Colonic mucosa (tissue), 4 donors: ENCODE data around the gene KANSL1L. TPM values are rescaled to one million over a fixed set of nuclear protein-coding genes. Genes with fewer than 3 reads are reported as not detected.

Experiments used
- DNase-seq: peaks from one replicate; pipeline ENCODE4 v3.0.0-alpha.2; 2020
- H3K27ac ChIP-seq: fragments of 200-600 bp; one replicate; pipeline ENCODE4 v1.8.0; 2021
- H3K27me3 ChIP-seq: fragments of 200-600 bp; one replicate; pipeline ENCODE4 v1.8.0; 2021
- H3K36me3 ChIP-seq: fragments of 200-600 bp; one replicate; pipeline ENCODE4 v1.8.0; 2021
- H3K4me1 ChIP-seq: fragments of 200-600 bp; one replicate; pipeline ENCODE4 v1.8.0; 2021; ENCODE audit warnings: mild to moderate bottlenecking
- H3K4me3 ChIP-seq: fragments of 200-600 bp; one replicate; pipeline ENCODE4 v1.8.0; 2021
- H3K9ac ChIP-seq, 2 donors: one replicate each; pipeline ENCODE4 v1.7.0; 2013; ENCODE audit warnings: control low read depth in 2 of 2, low read depth in 2 of 2, low read length in 2 of 2
- H3K9me3 ChIP-seq: fragments of 200-600 bp; one replicate; pipeline ENCODE4 v1.8.0; 2021
- CTCF ChIP-seq: fragments of 200-600 bp; IDR thresholded peaks from one replicate; pipeline ENCODE4 v1.8.0; 2022; ENCODE audit warnings: antibody characterized with exemption, mild to moderate bottlenecking
- intact Hi-C: fragments of 100-400 bp; cut with DNase I; formaldehyde crosslinking; loops from one replicate; pipeline ENCODE4 v1.14.1; 2022
- total RNA-seq, 2 donors: library from RNA; stranded (reverse); fragmentation: NEBNext Ultra II Directional in 1 of 2; extraction: Animal tissue kit (Norgen Biotek cat#: 25700) in 1 of 2; gene quantifications; one replicate each; pipeline ENCODE4 v1.2.1, GENCODE V29; 2021
- donor health status: healthy.
- donor health status: DM: no; HTN: no; CAD: no.
- donor health status: DM: no; HTN: no; CAD: no.

Gene KANSL1L
- total RNA-seq, 2 donors from 2014 or later: 5.9 to 7.7 TPM

GRCh38 chr2:210009896-210010295 is 161.3 kb downstream of the KANSL1L start:
- Histone ChIP-seq H3K4me1 (no peaks in the 10 kb centered on the region), H3K9ac (no peak overlapping the region), H3K27me3 (no peaks in the 10 kb centered on the region), H3K9me3 (no peaks in the 10 kb centered on the region), H3K27ac (no peak overlapping the region), H3K36me3 (no peaks in the 10 kb centered on the region), H3K4me3 (no peak overlapping the region)
- TF ChIP-seq CTCF: no peak
- intact Hi-C loops: loop anchor here (10.0 kb wide), 1 partner anchor 165 kb away; the partner anchor contains the start of gene KANSL1L
- no peak for DNase-seq

- H3K36me3 ChIP-seq: no peaks in the 10 kb centered on the region
- H3K27ac ChIP-seq: no peak overlapping the region
- no peak overlapping the region for H3K4me3 ChIP-seq
- DNase-seq: no peak
- intact Hi-C loops: loop anchor here (10.0 kb wide), 1 partner anchor 166 kb away; the partner anchor contains the start of gene KANSL1L
- H3K9me3 ChIP-seq: no peaks in the 10 kb centered on the region
- H3K9ac ChIP-seq: no peak overlapping the region
- H3K27me3 ChIP-seq: no peaks in the 10 kb centered on the region
- TF ChIP-seq CTCF: no peak
- H3K4me1 ChIP-seq: no peaks in the 10 kb centered on the region
These were observed 162.1 kb downstream of the KANSL1L start for GRCh38 chr2:210009126-210009525.

DNA sequence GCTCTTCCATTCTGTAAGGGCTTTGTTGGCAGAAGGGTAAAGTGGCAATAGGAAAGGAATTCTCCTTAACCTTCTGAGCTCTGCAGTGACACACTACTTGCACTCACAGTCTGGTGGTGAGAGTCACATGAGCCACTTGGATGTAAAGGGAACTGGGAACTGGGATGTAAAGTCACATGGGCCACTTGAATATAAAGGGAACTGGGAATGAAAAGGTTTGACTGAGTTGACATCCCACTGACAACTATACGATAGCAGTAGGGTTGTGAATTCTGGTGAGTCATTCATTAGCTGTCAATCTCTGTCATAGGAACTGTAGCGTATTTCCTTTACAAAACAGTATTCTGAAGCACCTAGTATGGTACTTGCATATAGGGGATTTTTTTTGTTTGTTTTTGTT is 163.3 kb downstream of the KANSL1L start:
- no peak overlapping the region for H3K27ac ChIP-seq
- no peak for TF ChIP-seq CTCF
- no peaks in the 10 kb centered on the region for H3K9me3 ChIP-seq
- H3K27me3 ChIP-seq: no peaks in the 10 kb centered on the region
- no peaks in the 10 kb centered on the region for H3K4me1 ChIP-seq
- no peak overlapping the region for H3K9ac ChIP-seq
- DNase-seq: no peak
- intact Hi-C loops: loop anchor here (10.0 kb wide), 1 partner anchor 167 kb away; the partner anchor contains the start of gene KANSL1L
- no peak overlapping the region for H3K4me3 ChIP-seq
- no peaks in the 10 kb centered on the region for H3K36me3 ChIP-seq

GRCh38 chr2:210004881-210005280 is 166.3 kb downstream of the KANSL1L start:
- no peak for DNase-seq
- no peak overlapping the region for H3K27ac ChIP-seq
- intact Hi-C loops: loop anchor here (10.0 kb wide), 1 partner anchor 170 kb away; the partner anchor contains the start of gene KANSL1L
- H3K4me3 ChIP-seq: no peak overlapping the region
- no peaks in the 10 kb centered on the region for H3K4me1 ChIP-seq
- TF ChIP-seq CTCF: no peak
- H3K36me3 ChIP-seq: no peaks in the 10 kb centered on the region
- no peaks in the 10 kb centered on the region for H3K9me3 ChIP-seq
- no peaks in the 10 kb centered on the region for H3K27me3 ChIP-seq
- H3K9ac ChIP-seq: no peak overlapping the region

DNA sequence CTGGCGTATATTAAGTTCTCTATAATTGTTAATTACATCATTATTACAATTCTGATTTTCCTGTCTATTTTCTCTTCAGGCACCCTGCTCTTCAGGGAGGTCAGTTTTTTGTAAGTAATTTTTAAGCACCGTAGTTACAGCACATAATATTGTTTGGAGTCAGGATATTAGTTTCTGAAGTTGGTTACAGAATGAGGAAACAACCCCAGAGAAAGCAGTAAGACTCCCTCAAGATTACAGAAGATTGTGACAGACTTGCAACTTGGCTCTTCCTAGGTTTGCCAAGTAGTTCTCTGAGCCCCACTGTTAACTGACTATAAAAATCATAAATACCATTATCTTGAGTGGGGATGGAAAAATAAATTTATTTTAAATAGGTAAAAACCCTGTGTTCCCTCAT is 167.8 kb downstream of the KANSL1L start:
- Histone ChIP-seq H3K36me3 (no peaks in the 10 kb centered on the region), H3K9ac (peak overlapping the region; percentile 76 to 86), H3K27me3 (no peaks in the 10 kb centered on the region), H3K4me3 (peak overlapping the region; percentile 74), H3K27ac (no peak overlapping the region), H3K4me1 (no peaks in the 10 kb centered on the region), H3K9me3 (no peaks in the 10 kb centered on the region)
- intact Hi-C loops: loop anchor here (10.0 kb wide), 1 partner anchor 171 kb away; the partner anchor contains the start of gene KANSL1L
- DNase-seq: no peak
- no peak for TF ChIP-seq CTCF
